Measurements from ENCODE around the gene TIMD4.

The TIMD4 gene

DNA sequence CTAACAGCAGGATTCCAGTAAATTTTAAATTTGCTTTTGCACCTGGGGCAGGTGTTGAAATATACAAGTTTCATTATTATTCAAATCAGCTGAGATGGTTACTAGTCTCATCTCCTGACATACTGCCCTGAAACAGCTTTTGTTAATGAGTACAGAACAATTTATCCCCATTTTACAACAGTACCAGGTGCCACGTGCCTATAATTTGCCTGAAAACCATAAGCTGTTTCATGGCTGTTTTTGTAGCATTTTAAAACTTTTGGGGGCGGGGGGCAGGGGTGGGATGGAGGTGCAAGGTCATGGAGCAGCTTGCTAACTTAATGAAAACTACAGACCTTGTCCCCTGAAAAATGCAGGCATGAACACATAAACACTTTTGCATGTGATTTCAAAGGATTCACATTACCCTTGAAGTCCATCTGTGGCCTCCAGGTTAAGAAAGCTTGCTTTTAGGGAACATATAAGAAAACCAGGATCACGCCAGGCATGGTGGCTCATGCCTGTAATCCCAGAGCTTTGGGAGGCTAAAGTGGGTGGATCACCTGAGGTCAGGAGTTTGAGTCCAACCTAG is 42.1 kb downstream of the TIMD4 start:
- no peak for TF ChIP-seq CTCF (IDR thresholded peaks at IDR 0.05; ENCODE audit: extremely low read depth, missing control alignments)
- no peak for DNase-seq (ENCODE audit: low spot score)

DNA sequence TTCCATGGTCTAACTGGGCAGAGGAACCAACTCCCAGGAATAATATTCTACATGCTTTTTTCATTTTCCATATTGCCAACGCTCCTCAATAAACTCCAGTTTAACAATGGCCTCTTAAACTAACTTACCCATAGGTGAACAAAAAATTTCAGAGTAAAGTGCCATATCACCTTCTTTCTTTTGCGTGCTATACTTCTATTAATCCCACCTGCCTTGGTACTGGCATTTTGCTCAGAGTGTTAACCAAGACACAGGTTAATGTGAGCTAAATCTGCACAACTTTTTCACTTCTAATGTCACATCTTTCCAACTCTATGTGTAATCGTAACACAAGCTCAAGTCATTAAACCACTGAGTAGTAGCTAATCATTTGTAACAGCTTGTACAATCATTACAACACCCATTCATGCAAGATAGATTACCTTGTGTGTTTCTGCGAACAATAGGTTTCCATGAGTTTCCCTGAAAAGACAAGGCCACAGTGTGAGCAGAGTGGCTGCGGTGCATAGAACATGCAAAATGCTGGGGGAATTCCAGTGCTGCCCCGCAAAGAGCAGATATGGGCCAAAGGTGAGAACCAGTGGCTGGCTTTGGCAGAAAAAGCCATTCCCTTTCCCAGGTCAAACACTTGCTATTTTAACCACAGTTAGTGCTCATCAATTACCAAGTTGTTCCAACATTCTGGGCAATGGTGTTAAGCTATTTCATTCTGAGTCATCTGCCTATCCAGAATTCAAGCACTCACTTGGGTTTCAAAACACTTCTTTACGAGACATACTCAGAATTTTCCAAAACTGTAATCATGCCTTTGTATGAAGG is 42.8 kb downstream of the TIMD4 start:
- TF ChIP-seq CTCF (IDR thresholded peaks at IDR 0.05; ENCODE audit: extremely low read depth, missing control alignments): no peak
- no peak for DNase-seq (ENCODE audit: low spot score)

- no peak for TF ChIP-seq CTCF (IDR thresholded peaks at IDR 0.05; ENCODE audit: extremely low read depth, missing control alignments)
- no peak for DNase-seq (ENCODE audit: low spot score)
Measured at GRCh38 chr5:156918311-156918845, 44.6 kb downstream of the TIMD4 start.

DNA sequence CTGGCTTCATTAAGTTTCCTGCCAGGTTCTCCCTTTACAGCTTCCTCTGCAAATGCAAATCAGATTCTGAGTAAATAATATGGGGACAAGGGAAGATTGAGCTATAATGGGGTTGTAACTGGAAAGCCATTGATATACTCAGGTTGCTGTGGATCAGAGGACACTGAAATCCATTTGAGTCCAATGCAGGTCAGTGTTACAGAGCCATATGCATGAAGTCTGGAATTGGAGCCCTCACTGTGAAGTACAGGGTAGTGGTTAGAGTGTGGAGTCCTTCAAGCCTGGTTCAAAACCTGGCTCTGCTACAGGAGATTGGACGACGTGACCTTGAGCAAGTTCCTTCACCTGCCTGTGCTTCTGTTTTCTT is 48.7 kb downstream of the TIMD4 start:
- TF ChIP-seq CTCF (IDR thresholded peaks at IDR 0.05; ENCODE audit: extremely low read depth, missing control alignments): no peak
- no peak for DNase-seq (ENCODE audit: low spot score)

GRCh38 chr5:156913719-156914370 is 49.2 kb downstream of the TIMD4 start:
- peak; percentile 59 for DNase-seq (ENCODE audit: low spot score)
- no peak for TF ChIP-seq CTCF (IDR thresholded peaks at IDR 0.05; ENCODE audit: extremely low read depth, missing control alignments)

DNA sequence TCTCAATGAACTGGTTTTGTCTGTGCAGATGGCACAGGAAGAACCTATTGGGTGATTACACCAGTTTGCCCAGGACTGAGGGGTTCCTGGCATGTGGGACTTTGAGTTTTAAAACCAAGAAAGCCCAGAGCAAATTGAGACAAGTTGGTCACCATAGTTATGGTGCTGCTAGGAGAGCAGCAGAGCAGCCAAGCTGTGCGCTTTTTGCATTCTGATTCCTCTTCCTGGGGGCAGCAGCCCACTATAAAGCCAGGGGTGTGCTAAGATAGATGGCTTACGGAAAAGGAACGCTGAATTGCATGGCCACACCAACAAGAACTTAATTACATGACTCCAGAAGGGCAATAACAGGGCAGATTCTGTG is 49.7 kb downstream of the TIMD4 start:
- no peak for TF ChIP-seq CTCF (IDR thresholded peaks at IDR 0.05; ENCODE audit: extremely low read depth, missing control alignments)

DNA sequence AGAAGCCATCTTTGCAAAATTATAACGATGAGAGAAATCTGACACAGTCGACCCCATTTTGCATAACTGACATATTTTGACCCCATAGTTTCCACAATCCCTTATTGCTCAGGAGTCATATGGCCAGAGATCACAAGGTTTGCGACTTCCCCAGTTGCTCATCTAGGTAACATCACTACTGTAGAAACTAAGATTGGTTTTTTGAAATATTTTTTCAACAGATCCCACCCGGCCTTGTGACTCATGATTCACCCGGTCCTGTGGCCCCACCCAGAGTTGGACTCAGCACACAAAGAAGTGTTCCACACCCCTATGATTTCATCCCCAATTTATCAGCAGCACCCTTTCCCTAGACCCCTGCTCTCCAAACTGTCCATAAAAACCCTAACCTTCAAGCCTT is 50.2 kb downstream of the TIMD4 start:
- no peak for TF ChIP-seq CTCF (IDR thresholded peaks at IDR 0.05; ENCODE audit: extremely low read depth, missing control alignments)

More for the DNA sequence above, 49.7 kb downstream of the TIMD4 start:
- DNase-seq (ENCODE audit: low spot score): no peak

More for the DNA sequence above, 50.2 kb downstream of the TIMD4 start:
- DNase-seq (ENCODE audit: low spot score): no peak

All from GM20000 (cell line).